SK-N-SH (cell line): ENCODE data around the gene PTCSC3. TPM values are rescaled to one million over a fixed set of nuclear protein-coding genes. Genes with fewer than 3 reads are reported as not detected.

ENCODE experiments used
- CTCF ChIA-PET: fragments of 300-600, 350-600 bp; formaldehyde crosslinking; extraction: SDS; loops from one replicate; lab custom pipeline; 2021; lab: Yijun Ruan, JAX
- POLR2A ChIA-PET: fragments of 350-600 bp; sonication (Branson Sonifier 250); formaldehyde crosslinking; extraction: SDS; loops from one replicate; lab custom pipeline; 2020; ENCODE audit warnings: antibody characterized with exemption, inconsistent platforms; lab: Yijun Ruan, JAX
- DNase-seq: peaks from one replicate; pipeline ENCODE4 v3.0.0; 2012
- H2AFZ ChIP-seq: fragments of 200-600 bp; sonication (generic); 2 replicates; pipeline ENCODE4 v1.8.1; 2016; ENCODE audit warnings: antibody characterized with exemption, mild to moderate bottlenecking, low read depth
- H3F3A ChIP-seq: fragments of 200-600 bp; sonication (generic); replicated peaks from 2 replicates; pipeline ENCODE3; 2016; ENCODE audit warnings: antibody characterized with exemption, mild to moderate bottlenecking; ENCODE audit not compliant: insufficient read depth
- H3K27ac ChIP-seq, 2 experiments: fragments of 200-500 bp in 1 of 2; fragments of 200-600 bp in 1 of 2; sonication (Bioruptor generic) in 1 of 2; sonication (generic), shearing (Covaris generic) in 1 of 2; 2 replicates each; pipeline versions ENCODE4 v1.5.1 to v1.6.1; 2014 to 2016; ENCODE audit warnings: low read depth in 2 of 2, inconsistent platforms in 1 of 2, low read length in 1 of 2, mild to moderate bottlenecking in 1 of 2, mixed read lengths in 1 of 2
- H3K27me3 ChIP-seq: fragments of 200-600 bp; sonication (generic), shearing (Covaris generic); 2 replicates; pipeline ENCODE4 v1.6.1; 2016; ENCODE audit warnings: mixed run types; ENCODE audit not compliant: insufficient read depth
- H3K36me3 ChIP-seq, 2 experiments: fragments of 200-500 bp in 1 of 2; fragments of 200-600 bp in 1 of 2; sonication (Bioruptor generic) in 1 of 2; sonication (generic) in 1 of 2; replicated peaks in 1 of 2; 2 replicates each; pipeline versions ENCODE3 to v1.5.1; 2014 to 2016; ENCODE audit warnings: low read length in 1 of 2, mild to moderate bottlenecking in 1 of 2; ENCODE audit not compliant: insufficient read depth in 2 of 2, control insufficient read depth in 1 of 2
- H3K4me1 ChIP-seq, 2 experiments: fragments of 200-500 bp in 1 of 2; fragments of 200-600 bp in 1 of 2; sonication (Bioruptor generic) in 1 of 2; sonication (generic), shearing (Covaris generic) in 1 of 2; 2 replicates each; pipeline versions ENCODE4 v1.5.1 to v1.6.1; 2014 to 2016; ENCODE audit warnings: low read depth in 1 of 2, low read length in 1 of 2, mixed run types in 1 of 2; ENCODE audit not compliant: insufficient read depth in 2 of 2, control insufficient read depth in 1 of 2
- H3K4me2 ChIP-seq: fragments of 200-600 bp; sonication (generic), shearing (Covaris generic); 2 replicates; pipeline ENCODE4 v1.6.1; 2017; ENCODE audit warnings: mixed run types
- H3K4me3 ChIP-seq, 2 experiments: fragments of 200-500 bp in 1 of 2; fragments of 200-600 bp in 1 of 2; sonication (Bioruptor generic) in 1 of 2; sonication (generic), shearing (Covaris generic) in 1 of 2; 2 replicates each; pipeline versions ENCODE4 v1.5.1 to v1.8.1; 2014 to 2016; ENCODE audit warnings: low read depth in 2 of 2, inconsistent platforms in 1 of 2, low read length in 1 of 2, mild to moderate bottlenecking in 1 of 2, mixed read lengths in 1 of 2, moderate library complexity in 1 of 2
- H3K79me2 ChIP-seq: fragments of 200-600 bp; sonication (generic); 2 replicates; pipeline ENCODE4 v1.8.1; 2017; ENCODE audit warnings: mild to moderate bottlenecking; ENCODE audit not compliant: insufficient read depth
- H3K9ac ChIP-seq: fragments of 200-600 bp; sonication (generic); 2 replicates; pipeline ENCODE4 v1.6.1; 2017; ENCODE audit warnings: mixed run types
- H3K9me2 ChIP-seq: fragments of 200-600 bp; sonication (generic); 2 replicates; pipeline ENCODE4 v1.6.1; 2017; ENCODE audit warnings: mixed run types
- H3K9me3 ChIP-seq: fragments of 200-600 bp; sonication (generic); 2 replicates; pipeline ENCODE4 v1.6.1; 2017; ENCODE audit warnings: mixed run types, mild to moderate bottlenecking, moderate library complexity
- H4K20me1 ChIP-seq: fragments of 200-600 bp; sonication (generic); 2 replicates; pipeline ENCODE4 v1.6.1; 2017; ENCODE audit warnings: mild to moderate bottlenecking, mixed run types; ENCODE audit not compliant: insufficient read depth
- CHD2 ChIP-seq: fragments of 150-350 bp; IDR thresholded peaks from 2 replicates; pipeline ENCODE4 v1.6.1; 2018; ENCODE audit warnings: low read length; ENCODE audit not compliant: partially characterized antibody
- FOXJ3 ChIP-seq: sonication (generic); formaldehyde crosslinking; IDR thresholded peaks from 2 replicates; pipeline ENCODE4 v1.5.1; 2020; ENCODE audit warnings: mild to moderate bottlenecking, missing genetic modification reagents
- GABPA ChIP-seq: IDR thresholded peaks from 2 replicates; pipeline ENCODE4 v1.4.0; 2012; ENCODE audit warnings: low read depth, mild to moderate bottlenecking
- GATA2 ChIP-seq: sonication (generic); formaldehyde crosslinking; IDR thresholded peaks from 2 replicates; pipeline ENCODE4 v1.5.0; 2020; ENCODE audit warnings: mild to moderate bottlenecking, missing genetic modification reagents
- JUND ChIP-seq: IDR thresholded peaks from 2 replicates; pipeline ENCODE4 v1.4.0; 2012
- PBX3 ChIP-seq: IDR thresholded peaks from 2 replicates; pipeline ENCODE4; 2012
- RAD21 ChIP-seq: IDR thresholded peaks from 2 replicates; pipeline ENCODE4 v1.6.1; 2012; ENCODE audit warnings: mild to moderate bottlenecking, low read length
- REST ChIP-seq: IDR thresholded peaks from 2 replicates; pipeline ENCODE4 v1.6.1; 2012; ENCODE audit warnings: mild to moderate bottlenecking, low read depth, low read length, moderate library complexity
- RFX5 ChIP-seq: IDR thresholded peaks from 2 replicates; pipeline ENCODE4 v1.6.1; 2012; ENCODE audit warnings: mild to moderate bottlenecking, improper control_type of control experiment, low read length
- TEAD4 ChIP-seq: IDR thresholded peaks from 2 replicates; pipeline ENCODE4 v1.4.0; 2012; ENCODE audit warnings: mild to moderate bottlenecking, borderline replicate concordance; ENCODE audit not compliant: insufficient read depth
- USF2 ChIP-seq: fragments of 150-350 bp; IDR thresholded peaks from 2 replicates; pipeline ENCODE4 v1.6.1; 2017; ENCODE audit warnings: antibody characterized with exemption, low read length, low read depth, borderline replicate concordance
- WGBS: methylation state at CpG from one replicate; pipeline ENCODE4 v1.1.6; 2017; ENCODE audit warnings: low lambda C conversion rate; 5-methylcytosine and 5-hydroxymethylcytosine counted together
- polyA plus RNA-seq, 3 experiments: library from polyadenylated mRNA; depleted of rRNA; stranded (reverse); fragments of >200 nt; gene quantifications; 2 replicates each; pipeline ENCODE4 v1.2.3, GENCODE V29; 2012

PTCSC3 gene
- polyA plus RNA-seq, 1 of the 3 experiments (the other 2 are of a cell fraction), result not detected

GRCh38 chr14:36162267-36162666 is 14.3 kb downstream of the PTCSC3 start:
- CTCF ChIA-PET, result no interaction called here

DNA sequence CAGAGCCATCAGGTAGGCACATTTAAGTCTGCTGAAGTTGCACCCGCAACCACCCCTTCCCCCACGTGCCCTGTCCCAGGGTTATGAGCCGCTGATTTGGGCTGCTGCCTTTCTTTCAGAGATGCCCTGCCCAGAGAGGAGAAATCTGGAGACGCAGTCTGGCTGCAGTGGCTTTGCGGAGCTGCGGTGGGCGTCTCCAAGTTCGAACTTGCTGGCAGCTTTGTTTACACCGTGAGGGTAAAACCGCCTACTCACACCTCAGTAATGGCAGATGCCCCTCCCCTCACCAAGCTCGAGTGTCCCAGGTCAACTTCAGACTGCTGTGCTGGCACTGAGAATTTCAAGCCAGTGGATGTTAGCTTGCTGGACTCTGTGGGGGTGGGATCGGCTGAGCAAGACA is 14.7 kb downstream of the PTCSC3 start:
- no peaks in the 10 kb centered on the region for H3K9me2 ChIP-seq
- H3K9ac ChIP-seq, result no peak overlapping the region
- no peak overlapping the region for H3K4me3 ChIP-seq
- CTCF ChIA-PET, result no interaction called here
- DNase-seq, result no peak
- H4K20me1 ChIP-seq, result no peaks in the 10 kb centered on the region
- no peaks in the 10 kb centered on the region for H3K9me3 ChIP-seq
- no peaks in the 10 kb centered on the region for H3K36me3 ChIP-seq
- TF ChIP-seq FOXJ3, result no peak
- TF ChIP-seq REST, result no peak
- TF ChIP-seq TEAD4, result no peak
- no peak for TF ChIP-seq CHD2
- no peak for TF ChIP-seq PBX3
- WGBS, result 18% methylated on average over 2 of the region's 12 CpGs
- H3K27me3 ChIP-seq, result peaks cover 17% of the 10 kb centered on the region; the same call in 1 of the 2 replicates
- H3K4me2 ChIP-seq, result no peak overlapping the region
- H3F3A ChIP-seq, result no peaks in the 10 kb centered on the region
- H3K79me2 ChIP-seq, result no peaks in the 10 kb centered on the region
- H2AFZ ChIP-seq, result no peak overlapping the region
- POLR2A ChIA-PET, result no interaction called here
- H3K27ac ChIP-seq, result no peak overlapping the region
- no peaks in the 10 kb centered on the region for H3K4me1 ChIP-seq

More at GRCh38 chr14:36162267-36162666, 14.3 kb downstream of the PTCSC3 start:
- Histone ChIP-seq H2AFZ (no peak overlapping the region), H3K9ac (no peak overlapping the region), H3K79me2 (no peaks in the 10 kb centered on the region), H3K4me3 (no peak overlapping the region), H3K36me3 (no peaks in the 10 kb centered on the region), H3K27ac (no peak overlapping the region), H3K9me2 (no peaks in the 10 kb centered on the region), H4K20me1 (no peaks in the 10 kb centered on the region), H3K4me1 (no peaks in the 10 kb centered on the region), H3F3A (no peaks in the 10 kb centered on the region), H3K4me2 (no peak overlapping the region), H3K9me3 (no peaks in the 10 kb centered on the region), H3K27me3 (peaks cover 17% of the 10 kb centered on the region; the same call in 1 of the 2 replicates)
- WGBS, result 0% methylated on average over 2 of the region's 9 CpGs
- DNase-seq, result no peak
- POLR2A ChIA-PET, result no interaction called here
- TF ChIP-seq GABPA (no peak), CHD2 (no peak), RFX5 (no peak), JUND (no peak), RAD21 (no peak), FOXJ3 (no peak), GATA2 (CRISPR knock-in tag) (no peak), USF2 (no peak)
